DMS114 treated with DMSO at 0.1 percent for 48 hours (cell line): ENCODE results near the gene INPP5A.

Experiments used
- DNase-seq: peaks from one replicate; lab custom pipeline; 2025; ENCODE audit not compliant: unreplicated experiment; lab: John Stamatoyannopoulos, UW

Gene INPP5A

GRCh38 chr10:132655735-132656134 lies 118.1 kb downstream of the INPP5A start:
- no peak for DNase-seq

- no peak for DNase-seq
These were observed 118.9 kb downstream of the INPP5A start for GRCh38 chr10:132656283-132657126.

GRCh38 chr10:132657127-132657706 lies 119.6 kb downstream of the INPP5A start:
- DNase-seq: no peak

GRCh38 chr10:132657748-132658147 lies 120.2 kb downstream of the INPP5A start:
- no peak for DNase-seq

GRCh38 chr10:132658546-132659205 lies 121.1 kb downstream of the INPP5A start:
- no peak for DNase-seq

GRCh38 chr10:132659206-132660091 lies 121.9 kb downstream of the INPP5A start:
- DNase-seq: no peak

- no peak for DNase-seq
These were observed 122.8 kb downstream of the INPP5A start for GRCh38 chr10:132660385-132660784.

GRCh38 chr10:132662186-132662920 lies 124.8 kb downstream of the INPP5A start:
- no peak for DNase-seq

- no peak for DNase-seq
These were observed 126.2 kb downstream of the INPP5A start for GRCh38 chr10:132663666-132664365.

GRCh38 chr10:132664407-132664806 lies 126.8 kb downstream of the INPP5A start:
- no peak for DNase-seq

- no peak for DNase-seq
These were observed 127.3 kb downstream of the INPP5A start for GRCh38 chr10:132664883-132665282.

GRCh38 chr10:132665946-132666704 lies 128.5 kb downstream of the INPP5A start:
- no peak for DNase-seq

GRCh38 chr10:132666705-132667341 lies 129.2 kb downstream of the INPP5A start:
- no peak for DNase-seq

GRCh38 chr10:132667342-132668047 lies 129.9 kb downstream of the INPP5A start:
- no peak for DNase-seq

GRCh38 chr10:132668048-132668394 lies 130.4 kb downstream of the INPP5A start:
- no peak for DNase-seq

- no peak for DNase-seq
These were observed 131.7 kb downstream of the INPP5A start for GRCh38 chr10:132669208-132669861.

- no peak for DNase-seq
These were observed 133.1 kb downstream of the INPP5A start for GRCh38 chr10:132670546-132671227.
